NCI-H1417 (cell line): Measurements from ENCODE around the gene PLCD4.

Experiments
- DNase-seq, 3 experiments: peaks; one replicate each; lab custom pipeline; 2025; lab: John Stamatoyannopoulos, UW

PLCD4 gene

GRCh38 chr2:218664653-218665052 lies 57.0 kb downstream of the PLCD4 start:
- no peak for DNase-seq

- DNase-seq: peak in 1 of 3 experiments; percentile 34
Measured at GRCh38 chr2:218671097-218671653, 63.5 kb downstream of the PLCD4 start.

- peak; percentile 66 to 93 (median 87) for DNase-seq
Measured at GRCh38 chr2:218671654-218672566, 64.2 kb downstream of the PLCD4 start, which contains the start of the genes RNF25 and STK36. RNF25 (minus strand) TSS chr2:218672002; CDS start chr2:218671970, 32 bp downstream. STK36 (plus strand) TSS chr2:218672086; CDS start chr2:218672830, 744 bp downstream.

DNA sequence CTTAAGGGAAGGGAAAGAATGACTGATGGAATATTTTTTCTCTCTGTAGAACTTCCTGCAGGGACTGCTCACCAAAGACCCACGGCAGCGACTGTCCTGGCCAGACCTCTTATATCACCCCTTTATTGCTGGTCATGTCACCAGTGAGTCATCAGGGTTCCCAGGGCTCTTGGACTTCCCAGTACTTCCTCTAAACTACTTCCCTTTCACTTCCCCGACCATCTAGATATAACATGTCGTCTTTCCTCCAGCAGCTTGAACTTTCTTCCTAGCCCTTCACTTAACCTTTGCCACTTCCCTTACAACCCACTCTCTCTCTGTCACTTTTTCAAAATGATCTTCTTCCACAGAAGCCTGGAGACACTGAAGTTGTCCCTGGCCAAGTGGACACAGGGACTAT lies 71.4 kb downstream of the PLCD4 start:
- no peak for DNase-seq

DNA sequence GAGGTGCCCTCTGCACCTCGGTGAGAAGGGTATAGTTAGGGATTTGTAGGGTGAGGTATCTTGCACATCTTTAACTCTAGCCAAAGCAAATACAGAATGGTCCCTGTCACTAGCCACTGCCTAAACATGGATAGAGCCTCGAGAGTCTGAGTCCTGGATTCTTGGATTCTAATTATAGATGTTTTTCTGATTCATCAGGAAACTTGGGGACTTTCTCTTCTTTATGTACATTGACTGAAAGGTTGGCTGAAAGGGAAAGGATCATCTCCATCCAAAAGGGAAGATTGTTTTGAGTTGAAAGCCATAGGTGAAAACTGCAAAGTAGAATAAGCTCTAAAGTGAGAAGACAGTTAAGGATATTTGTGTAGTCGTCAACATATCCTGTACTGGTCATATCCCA lies 72.4 kb downstream of the PLCD4 start:
- no peak for DNase-seq
